H9 (cell line): ENCODE results near the gene NOTCH1. TPM values are rescaled to one million over a fixed set of nuclear protein-coding genes. Genes with fewer than 3 reads are reported as not detected.

Experiments used
- DNase-seq: peaks from one replicate; pipeline ENCODE4 v3.0.0-alpha.2; 2017
- H2AFZ ChIP-seq: one replicate; pipeline ENCODE4 v1.6.1; 2013; ENCODE audit warnings: mild to moderate bottlenecking, low read length, control low read depth, moderate library complexity
- H2AK5ac ChIP-seq: 2 replicates; pipeline ENCODE4 v1.6.1; 2013; ENCODE audit warnings: low read length, control low read depth, mixed read lengths; ENCODE audit not compliant: insufficient read length
- H2BK120ac ChIP-seq: one replicate; pipeline ENCODE4 v1.6.1; 2013; ENCODE audit warnings: low read depth, mild to moderate bottlenecking, low read length, control low read depth, inconsistent platforms; ENCODE audit not compliant: poor library complexity, severe bottlenecking
- H2BK12ac ChIP-seq: 2 replicates; pipeline ENCODE4 v1.6.1; 2013; ENCODE audit warnings: low read length, control low read depth, mixed read lengths, low read depth; ENCODE audit not compliant: insufficient read length
- H2BK15ac ChIP-seq: 2 replicates; pipeline ENCODE4 v1.6.1; 2013; ENCODE audit warnings: low read depth, low read length, control low read depth
- H2BK20ac ChIP-seq: one replicate; pipeline ENCODE4 v1.6.1; 2013; ENCODE audit warnings: low read depth, mild to moderate bottlenecking, low read length, control low read depth, inconsistent platforms; ENCODE audit not compliant: poor library complexity, severe bottlenecking
- H2BK5ac ChIP-seq: 2 replicates; pipeline ENCODE4 v1.6.1; 2013; ENCODE audit warnings: low read length, control low read depth, mixed read lengths; ENCODE audit not compliant: insufficient read length
- H3K14ac ChIP-seq: 2 replicates; pipeline ENCODE4 v1.6.1; 2013; ENCODE audit warnings: low read length, control low read depth; ENCODE audit not compliant: insufficient read depth
- H3K18ac ChIP-seq: 2 replicates; pipeline ENCODE4 v1.6.1; 2013; ENCODE audit warnings: low read depth, mild to moderate bottlenecking, mixed read lengths, low read length, control low read depth; ENCODE audit not compliant: insufficient read length
- H3K23ac ChIP-seq: 2 replicates; pipeline ENCODE4 v1.6.1; 2013; ENCODE audit warnings: low read length, control low read depth, mixed read lengths, low read depth; ENCODE audit not compliant: insufficient read length
- H3K23me2 ChIP-seq: 2 replicates; pipeline ENCODE4 v1.6.1; 2013; ENCODE audit warnings: low read depth, mild to moderate bottlenecking, mixed read lengths, low read length, control low read depth; ENCODE audit not compliant: insufficient read length, poor library complexity, severe bottlenecking
- H3K27ac ChIP-seq: 2 replicates; pipeline ENCODE4 v1.5.1; 2013; ENCODE audit warnings: low read length, control low read depth, mixed read lengths, low read depth; ENCODE audit not compliant: insufficient read length
- H3K27me3 ChIP-seq: 2 replicates; pipeline ENCODE4 v1.6.1; 2013; ENCODE audit warnings: low read length, control low read depth, inconsistent platforms; ENCODE audit not compliant: insufficient read depth
- H3K4ac ChIP-seq: 2 replicates; pipeline ENCODE4 v1.6.1; 2013; ENCODE audit warnings: low read depth, mild to moderate bottlenecking, control low read depth, inconsistent platforms, low read length, moderate library complexity
- H3K4me1 ChIP-seq: 2 replicates; pipeline ENCODE4 v1.6.1; 2013; ENCODE audit warnings: low read length, control low read depth, inconsistent platforms; ENCODE audit not compliant: insufficient read depth
- H3K4me2 ChIP-seq: 2 replicates; pipeline ENCODE4 v1.6.1; 2013; ENCODE audit warnings: low read length, control low read depth, mixed read lengths; ENCODE audit not compliant: insufficient read length, insufficient read depth
- H3K56ac ChIP-seq: 2 replicates; pipeline ENCODE4 v1.6.1; 2013; ENCODE audit warnings: low read depth, mild to moderate bottlenecking, mixed read lengths, low read length, control low read depth; ENCODE audit not compliant: insufficient read length
- H3K79me1 ChIP-seq: 2 replicates; pipeline ENCODE4 v1.6.1; 2013; ENCODE audit warnings: low read depth, mild to moderate bottlenecking, moderate library complexity, low read length, control low read depth, inconsistent platforms; ENCODE audit not compliant: insufficient read depth, poor library complexity, severe bottlenecking
- H3K79me2 ChIP-seq: 2 replicates; pipeline ENCODE4 v1.6.1; 2013; ENCODE audit warnings: low read length, control low read depth, inconsistent platforms; ENCODE audit not compliant: insufficient read depth
- H3K9ac ChIP-seq: 2 replicates; pipeline ENCODE4 v1.6.1; 2013; ENCODE audit warnings: low read length, control low read depth, mixed read lengths; ENCODE audit not compliant: insufficient read length; ENCODE audit errors: extremely low read depth
- H3K9me3 ChIP-seq: one replicate; pipeline ENCODE4 v1.6.1; 2013; ENCODE audit warnings: low read depth, low read length, inconsistent platforms; ENCODE audit not compliant: control insufficient read depth
- H3T11ph ChIP-seq: one replicate; pipeline ENCODE4 v1.6.1; 2013; ENCODE audit warnings: mild to moderate bottlenecking, low read length, control low read depth, inconsistent platforms
- H4K20me1 ChIP-seq: one replicate; pipeline ENCODE4 v1.6.1; 2013; ENCODE audit not compliant: control insufficient read depth, insufficient read length, insufficient read depth
- H4K5ac ChIP-seq: 2 replicates; pipeline ENCODE4 v1.6.1; 2013; ENCODE audit warnings: low read depth, mild to moderate bottlenecking, mixed read lengths, low read length, control low read depth; ENCODE audit not compliant: insufficient read length
- H4K8ac ChIP-seq: replicated peaks from 2 replicates; pipeline ENCODE4 v1.6.1; 2013; ENCODE audit warnings: low read length, control low read depth, mixed read lengths, low read depth; ENCODE audit not compliant: insufficient read length
- H4K91ac ChIP-seq: 2 replicates; pipeline ENCODE4 v1.6.1; 2013; ENCODE audit warnings: low read depth, mild to moderate bottlenecking, moderate library complexity, mixed read lengths, low read length, control low read depth; ENCODE audit not compliant: insufficient read length
- H3K27ac Mint-ChIP-seq, 3 experiments: 2 replicates in 2 of 3; 3 replicates in 1 of 3; pipeline ENCODE4 v1.8.0; 2020 to 2021; ENCODE audit warnings: mixed read lengths in 3 of 3, mild to moderate bottlenecking in 1 of 3, moderate library complexity in 1 of 3
- H3K27me3 Mint-ChIP-seq: 2 replicates; pipeline ENCODE4 v1.8.0; 2021; ENCODE audit warnings: low read depth, mild to moderate bottlenecking, moderate library complexity, mixed read lengths
- H3K36me3 Mint-ChIP-seq, 3 experiments: 2 replicates in 2 of 3; 3 replicates in 1 of 3; pipeline ENCODE4 v1.8.0; 2020 to 2021; ENCODE audit warnings: low read depth in 3 of 3, mixed read lengths in 3 of 3; ENCODE audit not compliant: insufficient read depth in 1 of 3
- H3K4me1 Mint-ChIP-seq, 2 experiments: 2 replicates each; pipeline ENCODE4 v1.8.0; 2020; ENCODE audit warnings: mixed read lengths in 2 of 2
- H3K4me3 Mint-ChIP-seq, 2 experiments: 2 replicates in 1 of 2; 3 replicates in 1 of 2; pipeline ENCODE4 v1.8.0; 2020 to 2021; ENCODE audit warnings: mild to moderate bottlenecking in 2 of 2, mixed read lengths in 2 of 2, moderate library complexity in 1 of 2
- H3K9me3 Mint-ChIP-seq, 2 experiments: 2 replicates in 1 of 2; 3 replicates in 1 of 2; pipeline ENCODE4 v1.8.0; 2020; ENCODE audit warnings: mild to moderate bottlenecking in 2 of 2, mixed read lengths in 2 of 2, moderate library complexity in 1 of 2
- WGBS: extraction: QIAGEN DNeasy Blood & Tissue Kit; methylation state at CpG from one replicate; pipeline ENCODE4 v1.1.7; 2013; ENCODE audit warnings: missing lambda C conversion rate, low lambda C conversion rate, mixed read lengths; ENCODE audit not compliant: insufficient read length; ENCODE audit errors: extremely low coverage; 5-methylcytosine and 5-hydroxymethylcytosine counted together
- total RNA-seq: library from RNA; stranded (reverse); gene quantifications from 2 replicates; pipeline ENCODE4 v1.2.1, GENCODE V29; 2021
- TF ChIP-seq, protein P1 (sequence below): fragments of 200-600 bp; sonication (generic); conservative IDR thresholded peaks from 3 replicates; pipeline ENCODE4 v1.8.0; 2021; ENCODE audit warnings: antibody characterized with exemption, mild to moderate bottlenecking

NOTCH1 gene
- total RNA-seq, 1 experiment from 2014 or later = 71.6 TPM

- Histone ChIP-seq H3K27ac (no peak overlapping the region), H2AK5ac (no peak overlapping the region), H3K79me1 (no peaks in the 10 kb centered on the region), H3K4ac (no peak overlapping the region), H3K9ac (no peak overlapping the region), H4K5ac (no peak overlapping the region), H4K20me1 (peaks cover 3% of the 10 kb centered on the region), H3K23me2 (no peaks in the 10 kb centered on the region), H4K91ac (no peak overlapping the region), H3K18ac (no peak overlapping the region), H3K4me1 (no peaks in the 10 kb centered on the region), H2BK120ac (no peak overlapping the region), H3T11ph (no peak overlapping the region), H3K56ac (no peak overlapping the region), H2BK15ac (no peak overlapping the region), H3K23ac (no peak overlapping the region), H3K4me2 (no peak overlapping the region), H3K27me3 (no peaks in the 10 kb centered on the region), H3K79me2 (no peaks in the 10 kb centered on the region), H2BK5ac (no peak overlapping the region), H3K9me3 (no peaks in the 10 kb centered on the region), H2AFZ (no peak overlapping the region), H2BK12ac (no peak overlapping the region), H3K14ac (no peak overlapping the region), H4K8ac (no peak overlapping the region), H2BK20ac (no peak overlapping the region)
- H3K27me3 Mint-ChIP-seq = no peaks in the 10 kb centered on the region
- no peak for DNase-seq
- H3K9me3 Mint-ChIP-seq = no peaks in the 10 kb centered on the region
- H3K36me3 Mint-ChIP-seq = peaks cover 4 to 61% (median 57%) of the 10 kb centered on the region in 3 experiments; a peak in 6 of 7 replicates
- peak overlapping the region in 1 of 3 experiments; percentile 61; a peak in 1 of 7 replicates for H3K27ac Mint-ChIP-seq
- whole genome bisulfite sequencing = no CpG with 5 or more reads among the region's 46 CpGs
- H3K4me3 Mint-ChIP-seq = no peak overlapping the region
- TF ChIP-seq, protein P1, sequence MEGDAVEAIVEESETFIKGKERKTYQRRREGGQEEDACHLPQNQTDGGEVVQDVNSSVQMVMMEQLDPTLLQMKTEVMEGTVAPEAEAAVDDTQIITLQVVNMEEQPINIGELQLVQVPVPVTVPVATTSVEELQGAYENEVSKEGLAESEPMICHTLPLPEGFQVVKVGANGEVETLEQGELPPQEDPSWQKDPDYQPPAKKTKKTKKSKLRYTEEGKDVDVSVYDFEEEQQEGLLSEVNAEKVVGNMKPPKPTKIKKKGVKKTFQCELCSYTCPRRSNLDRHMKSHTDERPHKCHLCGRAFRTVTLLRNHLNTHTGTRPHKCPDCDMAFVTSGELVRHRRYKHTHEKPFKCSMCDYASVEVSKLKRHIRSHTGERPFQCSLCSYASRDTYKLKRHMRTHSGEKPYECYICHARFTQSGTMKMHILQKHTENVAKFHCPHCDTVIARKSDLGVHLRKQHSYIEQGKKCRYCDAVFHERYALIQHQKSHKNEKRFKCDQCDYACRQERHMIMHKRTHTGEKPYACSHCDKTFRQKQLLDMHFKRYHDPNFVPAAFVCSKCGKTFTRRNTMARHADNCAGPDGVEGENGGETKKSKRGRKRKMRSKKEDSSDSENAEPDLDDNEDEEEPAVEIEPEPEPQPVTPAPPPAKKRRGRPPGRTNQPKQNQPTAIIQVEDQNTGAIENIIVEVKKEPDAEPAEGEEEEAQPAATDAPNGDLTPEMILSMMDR = no peak
- H3K4me1 Mint-ChIP-seq = no peaks in the 10 kb centered on the region
Observed at GRCh38 chr9:136511670-136512592, 33.9 kb downstream of the NOTCH1 start.
